Endothelial cell of umbilical vein (primary cell): ENCODE measurements around the gene GLIPR1L2. TPM values are rescaled to one million over a fixed set of nuclear protein-coding genes. Genes with fewer than 3 reads are reported as not detected.

Experiments
- BruUV-seq: library from RNA; stranded (reverse); fragments of 400-500 nt; replicated peaks from 2 replicates; lab custom pipeline; 2021; lab: Mats Ljungman, UMichigan
- CTCF ChIA-PET: fragments of 300-600, 350-600 bp; sonication (Branson Sonifier 250); formaldehyde crosslinking; loops from one replicate; lab custom pipeline; 2021; ENCODE audit warnings: antibody characterized with exemption, inconsistent platforms; lab: Charles Lee
- POLR2A ChIA-PET: fragments of 300-600, 350-600 bp; sonication (Branson Sonifier 250); formaldehyde crosslinking; loops from one replicate; lab custom pipeline; 2021; ENCODE audit warnings: antibody characterized with exemption, inconsistent platforms; lab: Charles Lee
- DNase-seq: peaks from one replicate; pipeline ENCODE4 v3.0.0-alpha.2; 2011; ENCODE audit warnings: low read depth, low spot score
- FAIRE-seq: peaks from 2 replicates; lab custom pipeline; 2011; peaks lifted over from hg19 to GRCh38; lab: Jason Lieb, UNC
- H2AFZ ChIP-seq: 2 replicates; pipeline ENCODE4 v1.6.0; 2012; ENCODE audit warnings: low read depth, low read length, control low read depth, inconsistent platforms
- H3K27ac ChIP-seq: 2 replicates; pipeline ENCODE4 v1.5.1; 2011; ENCODE audit warnings: low read depth, mild to moderate bottlenecking, control low read depth, low read length, moderate library complexity; ENCODE audit not compliant: insufficient read depth
- H3K27me3 ChIP-seq, 2 experiments: 2 replicates each; pipeline versions ENCODE4 v1.6.0 to v1.6.1; 2011; ENCODE audit warnings: low read length in 2 of 2, mixed read lengths in 1 of 2; ENCODE audit not compliant: control insufficient read depth in 2 of 2, insufficient read depth in 2 of 2
- H3K36me3 ChIP-seq, 2 experiments: 2 replicates in 1 of 2; 3 replicates in 1 of 2; pipeline ENCODE4 v1.5.1; 2011; ENCODE audit warnings: low read length in 2 of 2, mild to moderate bottlenecking in 1 of 2, moderate library complexity in 1 of 2; ENCODE audit not compliant: control insufficient read depth in 2 of 2, insufficient read depth in 2 of 2; ENCODE audit errors: extremely low read depth in 1 of 2
- H3K4me1 ChIP-seq: 3 replicates; pipeline ENCODE4 v1.5.1; 2011; ENCODE audit warnings: mild to moderate bottlenecking, low read length; ENCODE audit not compliant: control insufficient read depth, insufficient read depth; ENCODE audit errors: extremely low read depth
- H3K4me2 ChIP-seq: 2 replicates; pipeline ENCODE4 v1.6.1; 2011; ENCODE audit warnings: low read length, control low read depth, mixed read lengths; ENCODE audit not compliant: insufficient read depth
- H3K4me3 ChIP-seq, 3 experiments: fragments of 200-600 bp in 1 of 3; sonication (generic), shearing (Covaris generic) in 1 of 3; replicated peaks in 1 of 3; 2 replicates each; pipeline ENCODE4 v1.5.1; 2011 to 2016; ENCODE audit warnings: control low read depth in 3 of 3, low read length in 3 of 3, mild to moderate bottlenecking in 2 of 3, inconsistent platforms in 1 of 3, low read depth in 1 of 3, moderate library complexity in 1 of 3; ENCODE audit not compliant: insufficient read depth in 1 of 3
- H3K79me2 ChIP-seq: 2 replicates; pipeline ENCODE4 v1.6.0; 2012; ENCODE audit warnings: low read length, inconsistent platforms; ENCODE audit not compliant: control insufficient read depth, insufficient read depth
- H3K9ac ChIP-seq: replicated peaks from 2 replicates; pipeline ENCODE3; 2011; ENCODE audit warnings: low read length, control low read depth; ENCODE audit not compliant: insufficient read depth; ENCODE audit errors: extremely low read depth
- H3K9me1 ChIP-seq: replicated peaks from 3 replicates; pipeline ENCODE4 v1.6.0; 2011; ENCODE audit warnings: mild to moderate bottlenecking, low read length; ENCODE audit not compliant: control insufficient read depth, insufficient read depth; ENCODE audit errors: extremely low read depth
- H3K9me3 ChIP-seq: replicated peaks from 2 replicates; pipeline ENCODE4 v1.5.1; 2012; ENCODE audit warnings: low read length, inconsistent platforms; ENCODE audit not compliant: control insufficient read depth, insufficient read depth
- H4K20me1 ChIP-seq: replicated peaks from 2 replicates; pipeline ENCODE3; 2011; ENCODE audit warnings: mild to moderate bottlenecking, low read length; ENCODE audit not compliant: control insufficient read depth, insufficient read depth; ENCODE audit errors: extremely low read depth
- CTCF ChIP-seq, 2 donors: IDR thresholded peaks; 1 replicate in 1 of 2; 2 replicates in 1 of 2; pipeline ENCODE4 v1.5.1; 2011; ENCODE audit warnings: low read length in 2 of 2, mild to moderate bottlenecking in 2 of 2, moderate library complexity in 2 of 2, control low read depth in 1 of 2, inconsistent platforms in 1 of 2, low read depth in 1 of 2; ENCODE audit not compliant: insufficient read depth in 1 of 2; ENCODE audit errors: extremely low read depth in 1 of 2
- EZH2 ChIP-seq: IDR thresholded peaks from 2 replicates; pipeline ENCODE4 v1.6.1; 2012; ENCODE audit warnings: borderline replicate concordance, low read depth, mild to moderate bottlenecking, moderate library complexity, low read length, inconsistent platforms; ENCODE audit not compliant: severe bottlenecking
- FOS ChIP-seq: IDR thresholded peaks from 2 replicates; pipeline ENCODE4 v1.6.1; 2011; ENCODE audit warnings: mild to moderate bottlenecking, low read length, moderate library complexity, borderline replicate concordance; ENCODE audit not compliant: insufficient read depth
- JUN ChIP-seq: IDR thresholded peaks from 2 replicates; pipeline ENCODE4 v1.6.1; 2011; ENCODE audit warnings: borderline replicate concordance, low read depth; ENCODE audit not compliant: insufficient read length, insufficient read depth
- MAX ChIP-seq: IDR thresholded peaks from 2 replicates; pipeline ENCODE4 v1.6.1; 2011; ENCODE audit not compliant: insufficient read depth, insufficient read length
- POLR2A ChIP-seq: IDR thresholded peaks from 2 replicates; pipeline ENCODE4 v1.6.1; 2012; ENCODE audit warnings: low read depth, mild to moderate bottlenecking, control low read depth, low read length
- dilution Hi-C: fragments of 300-500 bp; cut with MboI; formaldehyde crosslinking; loops from one replicate; pipeline ENCODE4 v1.15.0; 2019; ENCODE audit warnings: low sequenced_read_pairs; ENCODE audit not compliant: extremely low pct_ligation_motif_present
- intact Hi-C: fragments of 100-400 bp; cut with micrococcal nuclease; formaldehyde crosslinking; loops from one replicate; pipeline ENCODE4 v1.10.0; 2022
- polyA plus RNA-seq, 4 experiments: library from polyadenylated mRNA; depleted of rRNA in 3 of 4; stranded (reverse) in 3 of 4; unstranded in 1 of 4; fragments of >200 nt; gene quantifications; 2 replicates each; pipeline versions ENCODE4 v1.2.1 to v1.2.3, GENCODE V29; 2011 to 2012; ENCODE audit warnings: missing spikeins in 1 of 4
- total RNA-seq: library from RNA; stranded (reverse); gene quantifications from 2 replicates; pipeline ENCODE4 v1.2.3, GENCODE V29; 2021

The GLIPR1L2 gene
- total and polyA plus RNA-seq, 2 donors (not counting 3 experiments of a cell fraction or from before 2014, with no cell fraction given), result 0.07 TPM; not detected in 1

GRCh38 chr12:75479963-75480461 lies 89.1 kb downstream of the GLIPR1L2 start:
- no peak for FAIRE-seq
- Histone ChIP-seq H3K79me2 (peaks cover 30% of the 10 kb centered on the region), H3K4me2 (peak overlapping the region; percentile 98), H3K9ac (peak overlapping the region; percentile 86), H3K4me3 (peak overlapping the region in 1 of 3 experiments; percentile 79), H3K9me1 (no peaks in the 10 kb centered on the region), H3K36me3 (peaks cover 0 to 2% of the 10 kb centered on the region in 2 experiments), H3K27ac (peak overlapping the region; percentile 80), H3K27me3 (no peaks in the 10 kb centered on the region), H3K9me3 (no peaks in the 10 kb centered on the region), H2AFZ (peak overlapping the region; percentile 76), H3K4me1 (peaks cover 29% of the 10 kb centered on the region), H4K20me1 (no peaks in the 10 kb centered on the region)
- TSS peak; percentile 94 for BruUV-seq
- ChIA-PET CTCF (interaction anchor here (0.8 to 3.8 kb wide), 10 partner anchors 8 to 789 kb away, joined by 3 to 25 read pairs (median 4); partner anchors contain the start of gene GLIPR1L1), POLR2A (interaction anchor here (0.6 to 1.9 kb wide), 6 partner anchors 10 to 1286 kb away, joined by 3 to 7 read pairs (median 4); partner anchors contain the start of gene GLIPR1L2)
- TF ChIP-seq JUN (no peak), FOS (no peak), CTCF (IDR thresholded peaks at IDR 0.05; ENCODE audit: extremely low read depth in 1 of 2, insufficient read depth in 1 of 2, low read depth in 1 of 2, low read length in 2 of 2) (no peak), EZH2 (no peak), MAX (no peak), POLR2A (no peak)
- peak; percentile 57 for DNase-seq
- intact Hi-C loops, result loop anchor here (1.0 to 10.0 kb wide), 4 partner anchors 33 to 1105 kb away; partner anchors contain the start of genes GLIPR1L1 and GLIPR1L2
- dilution Hi-C loops, result no loop called here
